ENCODE data around the gene PANK1. TPM values are rescaled to one million over a fixed set of nuclear protein-coding genes. Genes with fewer than 3 reads are reported as not detected.

The PANK1 gene
- polyA plus RNA-seq, 1 of the 3 experiments (the other 2 are of a cell fraction): 4.2 TPM

DNA sequence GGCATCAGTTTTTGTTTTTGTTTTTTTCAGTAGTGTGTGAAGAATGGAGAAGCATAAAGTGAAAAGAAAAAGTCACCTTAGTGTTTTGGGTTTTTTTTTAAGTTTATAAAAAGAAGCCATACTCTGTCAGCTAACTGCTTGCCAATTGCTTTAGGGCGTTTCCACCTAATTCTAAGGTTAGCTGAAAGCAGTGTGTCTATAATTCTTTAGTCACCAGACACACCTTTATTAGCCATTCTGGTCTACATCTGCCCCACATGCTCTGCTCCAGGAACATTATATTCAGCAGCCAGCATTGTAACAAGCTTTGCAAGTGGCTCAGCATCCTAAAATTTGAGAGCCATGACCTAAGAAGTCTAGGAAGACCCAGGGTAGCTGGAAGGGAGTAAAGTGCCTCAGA lies 95.5 kb downstream of the PANK1 start:
- Histone ChIP-seq H3K79me2 (ENCODE audit: insufficient read depth) (no peaks in the 10 kb centered on the region), H3K9me3 (no peaks in the 10 kb centered on the region), H3K4me2 (no peak overlapping the region), H3K9ac (no peak overlapping the region), H4K20me1 (ENCODE audit: insufficient read depth) (no peaks in the 10 kb centered on the region), H3K4me3 (ENCODE audit: low read depth in 2 of 2, low read length in 1 of 2) (no peak overlapping the region), H3K4me1 (ENCODE audit: control insufficient read depth in 1 of 2, insufficient read depth in 2 of 2, low read depth in 1 of 2, low read length in 1 of 2) (peaks cover 4 to 7% of the 10 kb centered on the region in 2 experiments; a peak in 2 of 4 replicates), H3K9me2 (no peaks in the 10 kb centered on the region; the same call in 1 of the 2 replicates), H3K36me3 (replicated peaks in 1 of 2; ENCODE audit: control insufficient read depth in 1 of 2, insufficient read depth in 2 of 2, low read length in 1 of 2) (no peaks in the 10 kb centered on the region), H2AFZ (ENCODE audit: low read depth) (no peak overlapping the region), H3K27ac (ENCODE audit: low read depth in 2 of 2, low read length in 1 of 2) (no peak overlapping the region), H3F3A (replicated peaks; ENCODE audit: insufficient read depth) (peaks cover 7% of the 10 kb centered on the region), H3K27me3 (ENCODE audit: insufficient read depth) (no peaks in the 10 kb centered on the region)
- TF ChIP-seq JUND (IDR thresholded peaks at IDR 0.05) (no peak), ELF1 (IDR thresholded peaks at IDR 0.05) (no peak), FOXJ3 (CRISPR knock-in tag; IDR thresholded peaks at IDR 0.05) (no peak), FOSL2 (IDR thresholded peaks at IDR 0.05; ENCODE audit: borderline replicate concordance, low read depth) (no peak), TAF1 (IDR thresholded peaks at IDR 0.05; ENCODE audit: borderline replicate concordance, low read depth, low read length) (no peak), NRF1 (IDR thresholded peaks at IDR 0.05; ENCODE audit: low read depth, low read length) (no peak), TEAD4 (IDR thresholded peaks at IDR 0.05; ENCODE audit: borderline replicate concordance, insufficient read depth) (no peak), RXRA (IDR thresholded peaks at IDR 0.05; ENCODE audit: borderline replicate concordance, low read depth) (no peak), MXI1 (IDR thresholded peaks at IDR 0.05; ENCODE audit: low read depth, low read length) (no peak), RCOR1 (IDR thresholded peaks at IDR 0.05; ENCODE audit: low read length) (no peak), POLR2AphosphoS5 (IDR thresholded peaks at IDR 0.05; ENCODE audit: low read depth, low read length) (no peak), USF2 (IDR thresholded peaks at IDR 0.05; ENCODE audit: borderline replicate concordance, low read depth, low read length) (no peak)
- TF ChIP-seq, protein P1, sequence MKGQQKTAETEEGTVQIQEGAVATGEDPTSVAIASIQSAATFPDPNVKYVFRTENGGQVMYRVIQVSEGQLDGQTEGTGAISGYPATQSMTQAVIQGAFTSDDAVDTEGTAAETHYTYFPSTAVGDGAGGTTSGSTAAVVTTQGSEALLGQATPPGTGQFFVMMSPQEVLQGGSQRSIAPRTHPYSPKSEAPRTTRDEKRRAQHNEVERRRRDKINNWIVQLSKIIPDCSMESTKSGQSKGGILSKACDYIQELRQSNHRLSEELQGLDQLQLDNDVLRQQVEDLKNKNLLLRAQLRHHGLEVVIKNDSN (IDR thresholded peaks at IDR 0.05; ENCODE audit: borderline replicate concordance, low read depth): no peak
- TF ChIP-seq, protein P2, sequence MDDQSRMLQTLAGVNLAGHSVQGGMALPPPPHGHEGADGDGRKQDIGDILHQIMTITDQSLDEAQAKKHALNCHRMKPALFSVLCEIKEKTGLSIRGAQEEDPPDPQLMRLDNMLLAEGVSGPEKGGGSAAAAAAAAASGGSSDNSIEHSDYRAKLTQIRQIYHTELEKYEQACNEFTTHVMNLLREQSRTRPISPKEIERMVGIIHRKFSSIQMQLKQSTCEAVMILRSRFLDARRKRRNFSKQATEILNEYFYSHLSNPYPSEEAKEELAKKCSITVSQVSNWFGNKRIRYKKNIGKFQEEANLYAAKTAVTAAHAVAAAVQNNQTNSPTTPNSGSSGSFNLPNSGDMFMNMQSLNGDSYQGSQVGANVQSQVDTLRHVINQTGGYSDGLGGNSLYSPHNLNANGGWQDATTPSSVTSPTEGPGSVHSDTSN (IDR thresholded peaks at IDR 0.05): no peak
- TF ChIP-seq, protein P3, sequence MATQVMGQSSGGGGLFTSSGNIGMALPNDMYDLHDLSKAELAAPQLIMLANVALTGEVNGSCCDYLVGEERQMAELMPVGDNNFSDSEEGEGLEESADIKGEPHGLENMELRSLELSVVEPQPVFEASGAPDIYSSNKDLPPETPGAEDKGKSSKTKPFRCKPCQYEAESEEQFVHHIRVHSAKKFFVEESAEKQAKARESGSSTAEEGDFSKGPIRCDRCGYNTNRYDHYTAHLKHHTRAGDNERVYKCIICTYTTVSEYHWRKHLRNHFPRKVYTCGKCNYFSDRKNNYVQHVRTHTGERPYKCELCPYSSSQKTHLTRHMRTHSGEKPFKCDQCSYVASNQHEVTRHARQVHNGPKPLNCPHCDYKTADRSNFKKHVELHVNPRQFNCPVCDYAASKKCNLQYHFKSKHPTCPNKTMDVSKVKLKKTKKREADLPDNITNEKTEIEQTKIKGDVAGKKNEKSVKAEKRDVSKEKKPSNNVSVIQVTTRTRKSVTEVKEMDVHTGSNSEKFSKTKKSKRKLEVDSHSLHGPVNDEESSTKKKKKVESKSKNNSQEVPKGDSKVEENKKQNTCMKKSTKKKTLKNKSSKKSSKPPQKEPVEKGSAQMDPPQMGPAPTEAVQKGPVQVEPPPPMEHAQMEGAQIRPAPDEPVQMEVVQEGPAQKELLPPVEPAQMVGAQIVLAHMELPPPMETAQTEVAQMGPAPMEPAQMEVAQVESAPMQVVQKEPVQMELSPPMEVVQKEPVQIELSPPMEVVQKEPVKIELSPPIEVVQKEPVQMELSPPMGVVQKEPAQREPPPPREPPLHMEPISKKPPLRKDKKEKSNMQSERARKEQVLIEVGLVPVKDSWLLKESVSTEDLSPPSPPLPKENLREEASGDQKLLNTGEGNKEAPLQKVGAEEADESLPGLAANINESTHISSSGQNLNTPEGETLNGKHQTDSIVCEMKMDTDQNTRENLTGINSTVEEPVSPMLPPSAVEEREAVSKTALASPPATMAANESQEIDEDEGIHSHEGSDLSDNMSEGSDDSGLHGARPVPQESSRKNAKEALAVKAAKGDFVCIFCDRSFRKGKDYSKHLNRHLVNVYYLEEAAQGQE (IDR thresholded peaks at IDR 0.05; ENCODE audit: low read depth, low read length): no peak
- CTCF ChIA-PET: interaction anchor here (0.6 to 1.2 kb wide), 3 partner anchors 9 to 14 kb away, joined by 3 to 4 read pairs (median 3); partner anchors contain the start of gene SLC16A12
- no peak for DNase-seq
- POLR2A ChIA-PET: no interaction called here
- 71% methylated on average over 1 of the region's 1 CpG for WGBS (ENCODE audit: low lambda C conversion rate)
